H1 (cell line): Measurements from ENCODE around the gene GRID2. TPM values are rescaled to one million over a fixed set of nuclear protein-coding genes. Genes with fewer than 3 reads are reported as not detected.

ENCODE experiments used
- CTCF ChIA-PET: fragments of 300-600 bp; sonication (Branson Sonifier 250); formaldehyde crosslinking; loops from one replicate; lab custom pipeline; 2021; ENCODE audit not compliant: partially characterized antibody; lab: Charles Lee
- POLR2A ChIA-PET: fragments of 300-600 bp; sonication (Branson Sonifier 250); formaldehyde crosslinking; loops from one replicate; lab custom pipeline; 2021; ENCODE audit warnings: inconsistent platforms; ENCODE audit not compliant: partially characterized antibody; lab: Charles Lee
- DNase-seq, 2 experiments: peaks; one replicate each; pipeline versions ENCODE4 v3.0.0 to v3.0.0-alpha.2; 2010 to 2022; ENCODE audit warnings: low spot score in 2 of 2, low read depth in 1 of 2, mixed read lengths in 1 of 2
- FAIRE-seq: peaks from 2 replicates; lab custom pipeline; 2011; peaks lifted over from hg19 to GRCh38; lab: Jason Lieb, UNC
- H2AFZ ChIP-seq: 2 replicates; pipeline ENCODE4 v1.8.1; 2012; ENCODE audit warnings: low read length, inconsistent platforms
- H2AK5ac ChIP-seq: 2 replicates; pipeline ENCODE4 v1.6.1; 2013; ENCODE audit warnings: low read depth, low read length
- H2BK120ac ChIP-seq: replicated peaks from 2 replicates; pipeline ENCODE3; 2013; ENCODE audit warnings: low read depth, low read length, inconsistent platforms
- H2BK12ac ChIP-seq: 2 replicates; pipeline ENCODE4 v1.6.1; 2013; ENCODE audit warnings: low read depth, low read length
- H2BK15ac ChIP-seq: 2 replicates; pipeline ENCODE4 v1.6.1; 2013; ENCODE audit warnings: low read length
- H2BK20ac ChIP-seq: 2 replicates; pipeline ENCODE4 v1.6.1; 2013; ENCODE audit warnings: low read length
- H2BK5ac ChIP-seq: 2 replicates; pipeline ENCODE4 v1.6.1; 2013; ENCODE audit warnings: low read depth, low read length
- H3K14ac ChIP-seq: 2 replicates; pipeline ENCODE4 v1.6.1; 2013; ENCODE audit warnings: inconsistent platforms; ENCODE audit not compliant: insufficient read length
- H3K18ac ChIP-seq: 2 replicates; pipeline ENCODE4 v1.6.1; 2013; ENCODE audit warnings: low read length; ENCODE audit errors: extremely low read depth
- H3K23ac ChIP-seq: 2 replicates; pipeline ENCODE4 v1.6.1; 2013; ENCODE audit warnings: inconsistent platforms; ENCODE audit not compliant: insufficient read length
- H3K23me2 ChIP-seq: 2 replicates; pipeline ENCODE4 v1.6.1; 2013; ENCODE audit warnings: low read depth, low read length
- H3K27ac ChIP-seq: 2 replicates; pipeline ENCODE4 v1.6.1; 2011; ENCODE audit warnings: low read depth, low read length, inconsistent platforms
- H3K27me3 ChIP-seq, 4 experiments: replicated peaks in 1 of 4; 1 replicate in 1 of 4; 2 replicates in 3 of 4; pipeline versions ENCODE4 v1.6.1 to v1.8.1; 2011 to 2013; ENCODE audit warnings: low read length in 3 of 4, mild to moderate bottlenecking in 3 of 4, inconsistent platforms in 2 of 4, mixed read lengths in 2 of 4, moderate library complexity in 1 of 4; ENCODE audit not compliant: control insufficient read depth in 3 of 4, insufficient read depth in 3 of 4; ENCODE audit errors: extremely low read depth in 1 of 4
- H3K36me3 ChIP-seq, 4 experiments: 2 replicates each; pipeline versions ENCODE4 v1.6.1 to v1.8.1; 2011 to 2013; ENCODE audit warnings: mild to moderate bottlenecking in 4 of 4, low read length in 3 of 4, moderate library complexity in 2 of 4, control low read depth in 1 of 4, inconsistent platforms in 1 of 4; ENCODE audit not compliant: insufficient read depth in 4 of 4, control insufficient read depth in 2 of 4
- H3K4ac ChIP-seq: replicated peaks from 2 replicates; pipeline ENCODE3; 2013; ENCODE audit warnings: low read length, low read depth, mixed read lengths, inconsistent platforms; ENCODE audit not compliant: insufficient read length
- H3K4me1 ChIP-seq, 4 experiments: replicated peaks in 1 of 4; 1 replicate in 1 of 4; 2 replicates in 3 of 4; pipeline versions ENCODE4 v1.6.1 to v1.8.1; 2011 to 2013; ENCODE audit warnings: low read length in 3 of 4, inconsistent platforms in 2 of 4, mixed read lengths in 1 of 4; ENCODE audit not compliant: insufficient read depth in 4 of 4, control insufficient read depth in 3 of 4
- H3K4me2 ChIP-seq, 2 experiments: 2 replicates each; pipeline versions ENCODE4 v1.6.1 to v1.8.1; 2011 to 2013; ENCODE audit warnings: low read depth in 2 of 2, low read length in 2 of 2, control low read depth in 1 of 2, inconsistent platforms in 1 of 2, mild to moderate bottlenecking in 1 of 2; ENCODE audit not compliant: insufficient read depth in 1 of 2
- H3K4me3 ChIP-seq, 4 experiments: fragments of 200-600, 300-600 bp in 1 of 4; sonication (generic), shearing (Covaris generic), sonication (Bioruptor Twin) in 1 of 4; 2 replicates each; pipeline versions ENCODE4 v1.5.1 to v1.8.1; 2011 to 2016; ENCODE audit warnings: low read length in 4 of 4, low read depth in 3 of 4, control low read depth in 2 of 4, inconsistent platforms in 2 of 4, mild to moderate bottlenecking in 2 of 4, mixed read lengths in 1 of 4, moderate library complexity in 1 of 4; ENCODE audit not compliant: insufficient read depth in 2 of 4; ENCODE audit errors: extremely low read depth in 1 of 4
- H3K56ac ChIP-seq: replicated peaks from 2 replicates; pipeline ENCODE3; 2013; ENCODE audit warnings: low read depth, mild to moderate bottlenecking, mixed read lengths, low read length, inconsistent platforms; ENCODE audit not compliant: insufficient read length
- H3K79me1 ChIP-seq: 2 replicates; pipeline ENCODE4 v1.6.1; 2013; ENCODE audit warnings: low read depth, low read length, control low read depth
- H3K79me2 ChIP-seq, 2 experiments: 2 replicates each; pipeline versions ENCODE4 v1.6.1 to v1.8.1; 2012 to 2013; ENCODE audit warnings: low read length in 2 of 2, mild to moderate bottlenecking in 2 of 2, inconsistent platforms in 1 of 2; ENCODE audit not compliant: insufficient read depth in 2 of 2, control insufficient read depth in 1 of 2
- H3K9ac ChIP-seq, 4 experiments: replicated peaks in 1 of 4; 1 replicate in 1 of 4; 2 replicates in 3 of 4; pipeline versions ENCODE4 v1.6.1 to v1.8.1; 2011 to 2013; ENCODE audit warnings: low read depth in 3 of 4, low read length in 3 of 4, control low read depth in 2 of 4, mild to moderate bottlenecking in 2 of 4, moderate library complexity in 2 of 4, inconsistent platforms in 1 of 4; ENCODE audit errors: extremely low read depth in 1 of 4
- H3K9me3 ChIP-seq, 2 experiments: 2 replicates each; pipeline versions ENCODE4 v1.6.1 to v1.8.1; 2012 to 2013; ENCODE audit warnings: mild to moderate bottlenecking in 2 of 2, moderate library complexity in 2 of 2, control low read depth in 1 of 2, inconsistent platforms in 1 of 2, low read depth in 1 of 2, low read length in 1 of 2, mixed read lengths in 1 of 2; ENCODE audit not compliant: insufficient read depth in 2 of 2
- H4K20me1 ChIP-seq, 2 experiments: replicated peaks in 1 of 2; 2 replicates each; pipeline versions ENCODE3 to v1.8.1; 2011 to 2013; ENCODE audit warnings: inconsistent platforms in 2 of 2, low read length in 2 of 2, mild to moderate bottlenecking in 1 of 2; ENCODE audit not compliant: insufficient read depth in 2 of 2, control insufficient read depth in 1 of 2
- H4K5ac ChIP-seq: 2 replicates; pipeline ENCODE4 v1.6.1; 2013; ENCODE audit warnings: low read length, low read depth, mixed read lengths, inconsistent platforms; ENCODE audit not compliant: insufficient read length
- H4K8ac ChIP-seq: 2 replicates; pipeline ENCODE4 v1.8.0; 2013; ENCODE audit warnings: mild to moderate bottlenecking, moderate library complexity, low read length, inconsistent platforms; ENCODE audit not compliant: insufficient read depth; ENCODE audit errors: extremely low read depth
- H4K91ac ChIP-seq: replicated peaks from 2 replicates; pipeline ENCODE3; 2013; ENCODE audit warnings: low read length, mixed read lengths, inconsistent platforms; ENCODE audit not compliant: insufficient read length
- CTCF ChIP-seq, 3 experiments: IDR thresholded peaks; 1 replicate in 2 of 3; 2 replicates in 1 of 3; pipeline versions ENCODE4 v1.5.1 to v1.6.1; 2011; ENCODE audit warnings: low read length in 3 of 3, mild to moderate bottlenecking in 3 of 3, inconsistent platforms in 2 of 3, low read depth in 1 of 3, moderate library complexity in 1 of 3; ENCODE audit not compliant: insufficient read depth in 1 of 3; ENCODE audit errors: control extremely low read depth in 1 of 3
- NRF1 ChIP-seq: IDR thresholded peaks from 2 replicates; pipeline ENCODE4 v1.6.1; 2011; ENCODE audit warnings: mild to moderate bottlenecking, low read depth, low read length, improper control_type of control experiment
- RAD21 ChIP-seq, 2 experiments: IDR thresholded peaks in 1 of 2; conservative IDR thresholded peaks in 1 of 2; 2 replicates each; pipeline ENCODE4 v1.6.1; 2011; ENCODE audit warnings: low read depth in 2 of 2, low read length in 2 of 2, improper control_type of control experiment in 1 of 2, inconsistent platforms in 1 of 2, mild to moderate bottlenecking in 1 of 2, moderate library complexity in 1 of 2
- WGBS, 2 experiments: shearing (Covaris generic) in 1 of 2; methylation state at CpG; one replicate each; pipeline versions ENCODE4 v1.1.6 to v1.1.7; 2013 to 2015; ENCODE audit warnings: low lambda C conversion rate in 2 of 2, mixed read lengths in 2 of 2, inconsistent platforms in 1 of 2, low coverage in 1 of 2, missing lambda C conversion rate in 1 of 2; ENCODE audit not compliant: insufficient replicate concordance in 2 of 2, insufficient coverage in 1 of 2, insufficient read length in 1 of 2; ENCODE audit errors: extremely low coverage in 1 of 2, missing lambda C conversion rate in 1 of 2; 5-methylcytosine and 5-hydroxymethylcytosine counted together
- polyA plus RNA-seq, 7 experiments: library from polyadenylated mRNA; depleted of rRNA in 3 of 7; stranded (reverse) in 5 of 7; unstranded in 2 of 7; fragments of >200 nt in 5 of 7; fragments of 200-250 nt in 2 of 7; gene quantifications; 1 replicate in 5 of 7; 2 replicates in 1 of 7; 4 replicates in 1 of 7; pipeline versions ENCODE4 v1.2.1 to v1.2.3, GENCODE V29; 2011 to 2013; ENCODE audit warnings: missing spikeins in 2 of 7, mixed read lengths in 2 of 7
- total RNA-seq: library from RNA; stranded (reverse); fragmentation: NEBNext Ultra II Directional; extraction: Animal tissue kit (Norgen Biotek cat#: 25700); gene quantifications from 2 replicates; pipeline ENCODE4 v1.2.1, GENCODE V29; 2021

Gene GRID2
- total and polyA plus RNA-seq, 2 of the 8 experiments (the other 6 are each of a cell fraction or from before 2014, with no cell fraction given) = 31.1 to 81.9 TPM

- CTCF ChIA-PET = interaction anchor here (0.7 to 1.8 kb wide), 11 partner anchors 9 to 114 kb away, joined by 3 to 21 read pairs (median 4); no protein-coding TSS in a partner anchor
- FAIRE-seq (peak; percentile 62), DNase-seq (no peak)
These were observed 1461.0 kb downstream of the GRID2 start for GRCh38 chr4:93764639-93765246.

More at GRCh38 chr4:93764639-93765246, 1461.0 kb downstream of the GRID2 start:
- no peak overlapping the region for H2BK12ac ChIP-seq
- H3K79me1 ChIP-seq = no peaks in the 10 kb centered on the region; the same call in 1 of the 2 replicates
- 47% methylated on average over 5 of the region's 5 CpGs; no CpG with 5 or more reads in 1 of the 2 experiments for WGBS, 2 experiments
- H4K91ac ChIP-seq = no peak overlapping the region
- H2BK15ac ChIP-seq = no peak overlapping the region
- peaks cover 0 to 4% (median 0%) of the 10 kb centered on the region in 4 experiments; a peak in 1 of 7 replicates for H3K4me1 ChIP-seq
- H3K23ac ChIP-seq = no peak overlapping the region
- H2AFZ ChIP-seq = no peak overlapping the region
- H3K79me2 ChIP-seq = no peaks in the 10 kb centered on the region
- no peak overlapping the region for H4K5ac ChIP-seq
- no peak overlapping the region for H3K4me3 ChIP-seq
- H3K4ac ChIP-seq = no peak overlapping the region
- TF ChIP-seq RAD21 (IDR thresholded peaks at IDR 0.05 in 1 of 2, conservative IDR thresholded peaks at IDR 0.05 in 1 of 2; ENCODE audit: low read depth in 2 of 2, low read length in 2 of 2) = peak; percentile 89 to 95
- peak in 2 of 3 experiments; percentile 54 to 68; a peak in 2 of 4 replicates for TF ChIP-seq CTCF (IDR thresholded peaks at IDR 0.05; ENCODE audit: control extremely low read depth in 1 of 3, insufficient read depth in 1 of 3, low read depth in 1 of 3, low read length in 3 of 3)
- TF ChIP-seq NRF1 = no peak
- H4K20me1 ChIP-seq = no peaks in the 10 kb centered on the region
- no peak overlapping the region for H2BK5ac ChIP-seq
- no peak overlapping the region for H3K18ac ChIP-seq
- no peak overlapping the region for H3K56ac ChIP-seq
- H2BK20ac ChIP-seq = no peak overlapping the region
- H3K14ac ChIP-seq = no peak overlapping the region
- H3K9me3 ChIP-seq = no peaks in the 10 kb centered on the region
- no peak overlapping the region for H3K27ac ChIP-seq
- H2AK5ac ChIP-seq = no peak overlapping the region
- POLR2A ChIA-PET = no interaction called here
- H3K9ac ChIP-seq = no peak overlapping the region
- no peak overlapping the region for H2BK120ac ChIP-seq
- no peaks in the 10 kb centered on the region for H3K27me3 ChIP-seq
- no peak overlapping the region for H4K8ac ChIP-seq
- H3K23me2 ChIP-seq = no peaks in the 10 kb centered on the region
- H3K36me3 ChIP-seq = no peaks in the 10 kb centered on the region; a peak in 2 of 8 replicates
- H3K4me2 ChIP-seq = no peak overlapping the region
